ENCODE results near the gene TEX14.
"Not testable (repeated sequence)": the region's sequence is repeated elsewhere in the genome, so short reads cannot be mapped to it uniquely, and the experiment has no call there.

The TEX14 gene

GRCh38 chr17:58691701-58692238 is at the start of gene TEX14:
TSS of gene TEX14 (minus strand) at chr17:58692045. CDS start at chr17:58652001, 40,044 bp downstream.
- DNase-seq (ENCODE audit: low read depth in 2 of 2), result no peak

GRCh38 chr17:58741121-58741625 is 49.3 kb upstream of the TEX14 start:
- DNase-seq (ENCODE audit: low read depth in 2 of 2), result no peak

DNA sequence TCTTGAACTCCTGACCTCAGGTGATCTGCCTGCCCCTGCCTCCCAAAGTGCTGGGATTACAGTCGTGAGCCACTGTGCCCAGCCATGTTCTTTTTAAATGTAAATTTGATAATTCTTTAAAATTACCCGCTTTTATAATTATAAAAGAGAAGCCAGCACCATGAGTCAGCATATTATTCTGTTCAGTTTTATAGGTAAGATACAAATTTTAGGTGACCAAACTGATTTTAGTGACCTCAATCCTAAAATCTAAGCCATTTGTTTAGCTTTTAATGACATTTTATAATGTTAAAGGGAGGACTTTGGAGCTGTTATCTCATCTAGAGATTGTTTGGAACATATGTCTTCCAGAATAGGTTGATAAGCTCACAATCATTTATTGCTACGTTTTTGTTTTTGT is 43.0 kb upstream of the TEX14 start:
- DNase-seq (ENCODE audit: low read depth in 2 of 2), result no peak

DNA sequence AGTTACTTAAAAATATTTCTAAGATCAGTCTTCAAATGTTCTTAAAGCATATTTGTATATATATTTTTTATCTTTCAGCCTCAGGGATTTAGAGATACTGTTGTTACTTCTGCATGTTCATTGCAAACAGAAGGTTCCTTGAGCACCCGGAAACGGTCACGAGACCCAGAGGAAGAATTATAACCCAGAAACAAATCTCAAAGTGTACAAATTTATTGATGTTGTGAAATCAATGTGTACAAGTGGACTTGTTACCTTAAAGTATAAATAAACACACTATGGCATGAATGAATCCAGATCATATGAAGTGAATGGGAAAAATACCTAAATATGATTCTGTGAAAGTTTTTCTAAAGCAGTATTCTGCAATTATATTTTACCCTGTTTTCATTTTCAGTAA is 42.2 kb upstream of the TEX14 start:
- no peak for DNase-seq (ENCODE audit: low read depth in 2 of 2)

- DNase-seq (ENCODE audit: low read depth in 2 of 2), result no peak
Observed at GRCh38 chr17:58730937-58731336, 39.1 kb upstream of the TEX14 start.

DNA sequence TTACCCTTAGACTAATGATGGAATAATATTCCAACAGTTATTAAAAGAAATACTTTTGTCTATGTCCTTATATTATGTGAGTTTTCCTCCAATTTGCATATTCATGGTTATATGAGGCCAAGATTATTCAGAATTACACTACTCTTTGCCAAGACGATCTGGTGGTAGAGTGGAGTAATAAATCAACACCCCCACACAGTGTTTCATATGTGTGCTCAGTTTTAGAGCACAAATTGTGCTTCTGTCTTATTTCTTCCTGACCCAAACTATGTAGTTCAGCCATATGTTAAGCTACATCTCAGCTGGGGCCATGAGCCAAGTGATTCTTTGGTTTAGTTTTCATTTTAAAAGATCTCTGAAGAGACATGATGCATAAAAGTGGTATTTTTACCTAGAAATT is 37.0 kb upstream of the TEX14 start:
- no peak for DNase-seq (ENCODE audit: low read depth in 2 of 2)

DNA sequence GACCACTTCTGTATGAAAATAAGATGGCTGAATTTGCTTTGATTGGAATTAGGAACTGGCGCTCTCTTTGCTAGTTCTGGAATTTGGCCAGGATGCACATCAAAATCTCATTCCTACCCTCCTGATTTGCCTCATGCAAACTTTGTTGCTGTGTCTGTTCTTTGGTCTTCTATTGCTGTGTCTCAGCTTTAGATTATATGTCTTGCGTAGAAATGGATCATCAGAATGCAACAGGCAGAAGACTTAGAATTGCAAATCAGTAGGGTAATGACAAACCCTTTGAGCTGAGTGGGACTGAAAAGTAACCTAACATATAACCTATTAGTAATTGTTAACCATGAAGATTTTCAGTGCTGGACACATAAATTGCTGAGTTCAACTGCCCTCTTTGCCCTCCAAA is 30.9 kb upstream of the TEX14 start:
- no peak for DNase-seq (ENCODE audit: low read depth in 2 of 2)

DNA sequence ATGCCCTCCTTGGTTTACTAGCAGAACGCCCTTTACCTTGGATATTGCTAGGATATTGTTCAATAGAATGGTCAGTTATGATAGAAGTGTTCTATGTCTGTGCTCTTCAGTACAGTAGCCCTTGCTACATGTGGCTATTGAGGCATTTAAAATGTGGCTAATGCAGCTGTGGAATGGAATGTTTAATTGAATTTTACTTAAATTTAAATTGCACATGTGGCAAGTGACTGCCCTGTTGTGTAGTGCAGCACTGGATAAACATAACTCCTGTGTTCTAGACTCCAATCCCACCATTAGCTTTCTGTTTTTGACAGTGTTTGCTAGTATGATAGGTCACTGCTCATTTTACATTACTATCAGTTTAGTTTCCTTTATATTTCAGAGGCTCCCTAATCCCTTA is 30.4 kb upstream of the TEX14 start:
- no peak for DNase-seq (ENCODE audit: low read depth in 2 of 2)

GRCh38 chr17:58710948-58711552 is 19.2 kb upstream of the TEX14 start:
- peak in 1 of 2 donors; percentile 25 for DNase-seq (ENCODE audit: low read depth in 2 of 2)

DNA sequence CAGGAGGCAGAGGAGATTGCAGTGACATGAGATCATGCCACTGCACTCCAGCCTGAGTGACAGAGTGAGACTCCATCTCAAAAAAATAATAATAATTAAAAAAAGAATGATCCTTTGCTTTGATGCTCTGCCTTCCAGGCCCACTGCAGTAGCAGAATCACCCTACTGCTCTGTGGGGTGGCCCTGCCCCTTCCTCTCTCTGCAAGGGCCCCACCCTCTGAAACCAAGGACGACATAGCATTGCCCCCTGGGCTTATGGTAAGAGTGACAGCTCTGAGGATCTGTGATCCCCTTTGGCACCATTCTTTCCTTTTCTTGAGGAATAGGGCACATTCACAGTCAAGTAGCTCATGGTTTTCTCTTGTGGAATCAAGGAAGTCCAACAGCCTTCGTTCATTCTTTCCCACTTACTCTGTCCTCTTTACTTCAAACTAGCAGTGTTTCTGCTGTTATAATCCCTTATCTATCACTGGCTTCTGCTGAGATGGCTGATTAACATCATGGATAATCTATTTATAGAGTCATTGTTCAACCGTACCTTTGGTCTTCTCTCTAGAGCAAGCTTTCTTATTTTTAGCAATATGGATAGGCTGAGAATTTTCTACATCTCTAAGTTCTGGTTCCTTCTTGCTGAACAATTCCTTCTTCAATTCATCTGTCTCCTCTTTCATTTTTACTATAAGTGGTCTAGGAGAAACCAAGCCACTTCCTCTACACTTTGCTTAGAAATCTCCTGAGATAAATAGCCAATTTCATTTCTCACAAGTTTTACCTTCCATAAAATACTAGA is 14.7 kb upstream of the TEX14 start:
- no peak for DNase-seq (ENCODE audit: low read depth in 2 of 2)

DNA sequence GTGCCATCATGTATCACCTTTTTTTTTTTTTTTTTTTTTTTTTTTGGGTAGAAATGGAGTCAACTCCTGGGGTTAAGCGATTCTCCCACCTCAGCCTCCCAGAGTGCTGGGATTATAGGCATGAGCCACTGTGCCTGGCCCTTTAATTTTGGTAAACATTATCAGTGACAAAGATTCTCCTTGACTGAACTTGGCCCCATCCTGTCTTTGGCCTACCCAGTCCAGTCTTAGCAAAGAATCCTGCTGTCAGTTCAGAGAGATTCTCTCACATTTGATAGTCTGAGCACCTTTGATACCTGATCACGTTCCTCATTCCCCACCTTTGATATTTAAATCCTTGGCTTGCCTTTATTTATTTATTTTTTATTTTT is 12.1 kb upstream of the TEX14 start:
- DNase-seq (ENCODE audit: low read depth in 2 of 2), result no peak

DNA sequence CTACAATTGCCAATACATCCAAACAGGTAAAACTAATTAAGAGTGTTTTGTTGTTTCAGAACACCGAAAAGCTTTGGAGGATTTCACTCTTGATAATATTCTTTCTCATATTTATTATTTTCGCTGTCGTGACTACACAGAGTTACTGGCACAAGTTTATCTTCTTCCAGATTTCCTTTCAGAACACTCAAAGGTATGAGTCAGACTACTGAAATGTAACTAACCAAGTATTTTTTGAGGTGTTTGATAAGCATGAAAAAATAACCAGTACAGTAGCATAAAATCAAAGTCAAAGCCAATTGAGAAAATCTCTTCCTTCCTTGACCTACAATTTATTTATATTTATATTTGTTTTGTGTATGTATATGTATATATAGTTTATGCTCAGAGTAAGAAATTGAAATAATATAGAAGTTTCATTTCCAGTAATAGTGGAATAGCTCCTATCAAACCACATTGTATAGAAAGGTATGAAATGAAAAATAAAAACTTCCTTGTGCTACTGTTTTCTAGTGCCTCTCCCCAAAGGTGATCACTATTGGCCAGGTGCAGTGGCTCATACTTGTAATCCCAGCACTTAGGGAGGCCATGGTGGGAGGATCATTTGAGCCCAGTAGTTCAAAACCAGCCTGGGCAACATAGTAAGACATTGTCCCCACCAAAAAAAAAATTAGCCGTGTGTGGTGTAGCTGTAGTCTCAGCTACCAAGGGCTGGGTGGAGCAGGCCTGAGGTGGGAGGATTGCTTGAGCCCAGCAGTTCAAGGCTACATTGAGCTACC is 11.5 kb upstream of the TEX14 start:
- DNase-seq (ENCODE audit: low read depth in 2 of 2), result no peak

DNA sequence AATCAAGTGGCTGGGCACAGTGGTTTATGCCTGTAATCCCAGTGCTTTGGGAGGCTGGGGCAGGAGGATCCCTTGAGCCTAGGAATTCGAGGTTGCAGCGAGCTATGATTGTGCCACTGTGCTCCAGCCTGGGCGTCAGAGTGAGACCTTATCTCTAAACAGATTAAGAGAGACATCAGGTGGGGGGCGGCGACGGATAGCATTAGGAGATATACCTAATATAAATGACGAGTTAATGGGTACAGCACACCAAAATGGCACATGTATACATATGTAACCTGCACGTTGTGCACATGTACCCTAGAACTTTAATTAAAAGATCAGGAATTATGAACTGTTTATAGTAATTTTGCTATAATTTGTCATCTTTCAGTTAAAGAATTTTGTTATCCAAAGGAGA is 10.9 kb upstream of the TEX14 start:
- DNase-seq (ENCODE audit: low read depth in 2 of 2), result no peak

DNA sequence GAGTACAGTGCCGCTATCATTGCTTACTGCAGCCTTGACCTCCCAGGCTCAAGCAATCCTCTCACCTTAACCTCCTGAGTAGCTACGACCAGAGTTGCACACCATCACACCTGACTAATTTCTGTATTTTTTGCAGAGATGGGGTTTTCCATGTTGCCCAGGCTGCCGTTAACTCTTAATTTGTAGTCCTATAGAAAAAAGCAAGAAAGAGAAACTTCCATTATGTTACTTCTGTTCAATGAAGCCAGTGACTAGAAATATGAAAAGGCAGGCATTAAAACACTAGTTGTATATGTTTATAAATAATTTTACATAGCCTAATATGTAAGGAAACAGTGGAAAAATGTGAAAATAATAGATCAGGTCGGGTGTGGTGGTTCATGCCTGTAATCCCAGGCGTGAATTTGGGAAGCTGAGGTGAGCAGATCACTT is 10.2 kb upstream of the TEX14 start:
- DNase-seq (ENCODE audit: low read depth in 2 of 2), result no peak

GRCh38 chr17:58699771-58700170 is 7.9 kb upstream of the TEX14 start:
- no peak for DNase-seq (ENCODE audit: low read depth in 2 of 2)

DNA sequence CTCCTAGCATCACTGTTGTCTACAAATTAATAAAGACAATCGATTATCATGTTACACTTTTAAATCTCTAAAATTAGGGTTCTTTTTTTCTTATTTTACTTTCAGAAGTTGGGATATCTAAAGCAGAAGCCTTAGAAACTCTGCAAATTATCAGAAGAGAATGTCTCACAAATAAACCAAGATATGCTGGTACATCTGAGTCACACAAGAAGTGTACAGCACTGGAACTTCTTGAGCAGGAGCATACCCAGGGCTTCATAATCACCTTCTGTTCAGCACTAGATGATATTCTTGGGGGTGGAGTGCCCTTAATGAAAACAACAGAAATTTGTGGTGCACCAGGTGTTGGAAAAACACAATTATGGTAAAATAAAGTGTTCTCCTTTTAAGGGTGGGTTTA is 3.0 kb upstream of the TEX14 start:
- DNase-seq (ENCODE audit: low read depth in 2 of 2), result no peak

DNA sequence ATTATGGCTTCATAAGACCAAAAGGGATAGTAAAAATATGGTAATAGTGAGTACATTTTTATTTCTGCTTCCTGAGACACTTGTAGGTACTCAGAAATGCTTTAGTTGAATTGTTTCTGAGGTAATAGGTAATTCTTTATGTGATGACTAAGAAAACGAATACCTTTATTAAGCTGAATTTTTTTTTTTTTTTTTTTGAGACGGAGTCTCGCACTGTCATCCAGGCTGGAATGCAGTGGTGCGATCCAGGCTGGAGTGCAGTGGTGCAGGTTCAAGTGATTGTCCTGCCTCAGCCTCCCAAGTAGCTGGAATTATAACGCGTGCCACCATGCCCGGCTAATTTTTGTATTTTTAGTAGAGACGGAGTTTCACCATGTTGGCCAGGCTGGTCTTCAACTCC is 2.5 kb upstream of the TEX14 start:
- no peak for DNase-seq (ENCODE audit: low read depth in 2 of 2)

DNA sequence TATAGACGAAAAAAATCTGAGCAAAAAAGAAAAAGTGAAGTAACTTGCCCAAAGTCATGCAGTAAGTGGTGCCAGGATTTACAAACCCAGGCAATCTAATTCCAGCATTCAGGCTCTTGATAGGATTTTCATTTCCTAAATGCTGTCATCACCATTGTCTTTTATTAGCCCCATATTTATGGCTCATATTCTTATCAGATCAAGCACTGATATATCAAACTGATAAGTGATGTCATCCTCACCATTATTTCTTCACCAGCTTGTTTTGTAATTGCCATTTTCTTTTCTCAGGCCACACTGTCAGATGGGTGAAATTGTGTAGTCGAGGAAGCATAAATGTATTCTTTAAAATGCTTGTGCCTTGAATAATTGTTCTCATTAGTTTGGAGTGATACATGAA is 1.9 kb upstream of the TEX14 start:
- DNase-seq (ENCODE audit: low read depth in 2 of 2), result no peak

GRCh38 chr17:58693208-58693607 is 1.4 kb upstream of the TEX14 start:
- no peak for DNase-seq (ENCODE audit: low read depth in 2 of 2)

DNA sequence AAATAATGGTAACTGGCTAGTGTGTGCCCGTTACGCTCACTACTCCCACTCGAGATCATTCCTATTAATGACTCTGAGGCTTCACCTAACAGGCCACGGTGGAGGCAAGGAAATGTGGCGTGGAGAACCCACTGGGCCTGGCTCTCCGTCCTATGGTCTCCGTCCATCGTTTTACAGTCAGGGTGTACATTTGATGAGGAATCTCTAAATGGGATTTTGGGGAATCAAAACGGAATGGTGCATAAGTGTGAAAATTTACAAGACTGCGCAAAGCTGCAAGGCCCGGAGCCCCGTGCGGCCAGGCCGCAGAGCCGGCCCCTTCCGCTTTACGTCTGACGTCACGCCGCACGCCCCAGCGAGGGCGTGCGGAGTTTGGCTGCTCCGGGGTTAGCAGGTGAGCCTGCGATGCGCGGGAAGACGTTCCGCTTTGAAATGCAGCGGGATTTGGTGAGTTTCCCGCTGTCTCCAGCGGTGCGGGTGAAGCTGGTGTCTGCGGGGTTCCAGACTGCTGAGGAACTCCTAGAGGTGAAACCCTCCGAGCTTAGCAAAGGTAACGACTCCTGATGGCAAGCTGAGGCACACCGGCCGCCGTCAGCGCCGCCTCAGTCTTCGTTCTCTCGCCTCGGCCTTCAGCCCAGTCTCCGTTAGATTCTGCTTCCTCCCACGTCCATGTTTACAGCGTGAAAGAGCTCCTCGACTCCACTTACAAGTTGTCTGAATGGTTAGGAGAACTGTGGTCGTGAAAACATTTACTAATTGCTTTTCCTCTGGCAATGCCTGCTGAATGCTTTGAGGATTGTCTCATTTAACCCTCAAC is 602 bp upstream of the TEX14 start, which contains the start of gene RAD51C:
TSS of gene RAD51C (plus strand) at position 364 of the 817 bp plus-strand sequence. CDS start at position 406, 42 bp downstream.
- DNase-seq (ENCODE audit: low read depth in 2 of 2), result peak; percentile 69

- DNase-seq (ENCODE audit: low read depth in 2 of 2), result not testable (repeated sequence)
Observed at GRCh38 chr17:58690033-58690432, 1.8 kb downstream of the TEX14 start.

Measured in stimulated activated CD8-positive, alpha-beta memory T cell treated with anti-CD3 and anti-CD28 coated beads, Interleukin-7, amount 100 ng/mL, for 1 hour (primary cell).